Measurements from ENCODE around the gene OR1S2. TPM values are rescaled to one million over a fixed set of nuclear protein-coding genes. Genes with fewer than 3 reads are reported as not detected.

The OR1S2 gene
- total RNA-seq, 1 experiment from 2014 or later, result not detected

- no peak for TF ChIP-seq ZNF138 (CRISPR knock-in tag; conservative IDR thresholded peaks at IDR 0.05)
- TF ChIP-seq ZNF512 (CRISPR knock-in tag; IDR thresholded peaks at IDR 0.05; ENCODE audit: borderline replicate concordance), result no peak
- no peak for TF ChIP-seq USF1 (CRISPR knock-in tag; IDR thresholded peaks at IDR 0.05)
- no peak for TF ChIP-seq TEAD1 (CRISPR knock-in tag; IDR thresholded peaks at IDR 0.05)
- no peak for TF ChIP-seq ZSCAN18 (CRISPR knock-in tag; IDR thresholded peaks at IDR 0.05)
- no peak for TF ChIP-seq ZNF532 (CRISPR knock-in tag; IDR thresholded peaks at IDR 0.05; ENCODE audit: borderline replicate concordance)
- no peak for TF ChIP-seq ZNF317 (CRISPR knock-in tag; IDR thresholded peaks at IDR 0.05; ENCODE audit: borderline replicate concordance, low read depth)
- no peak for TF ChIP-seq TCF7 (CRISPR knock-in tag; IDR thresholded peaks at IDR 0.05; ENCODE audit: low read depth)
- TF ChIP-seq NR3C1 (CRISPR knock-in tag; conservative IDR thresholded peaks at IDR 0.05; ENCODE audit: low read depth), result no peak
- no peak for TF ChIP-seq CTCF (IDR thresholded peaks at IDR 0.05)
- no peak for TF ChIP-seq JUN (CRISPR knock-in tag; IDR thresholded peaks at IDR 0.05)
- TF ChIP-seq ZNF219 (CRISPR knock-in tag; IDR thresholded peaks at IDR 0.05; ENCODE audit: borderline replicate concordance), result no peak
- no peak for TF ChIP-seq ZNF671 (CRISPR knock-in tag; IDR thresholded peaks at IDR 0.05)
- no peak for TF ChIP-seq NR1H2 (CRISPR knock-in tag; IDR thresholded peaks at IDR 0.05)
- no peak for TF ChIP-seq NFYB (CRISPR knock-in tag; conservative IDR thresholded peaks at IDR 0.05; ENCODE audit: low read depth)
- TF ChIP-seq ELF4 (CRISPR knock-in tag; IDR thresholded peaks at IDR 0.05; ENCODE audit: low read depth), result no peak
- no peak for TF ChIP-seq AFF4 (CRISPR knock-in tag; IDR thresholded peaks at IDR 0.05; ENCODE audit: borderline replicate concordance)
- no peak for TF ChIP-seq MAX (CRISPR knock-in tag; IDR thresholded peaks at IDR 0.05)
- no peak for TF ChIP-seq NR2C2 (CRISPR knock-in tag; IDR thresholded peaks at IDR 0.05)
- ATAC-seq (no peak), DNase-seq (ENCODE audit: low spot score) (no peak)
- Mint-ChIP-seq H3K27ac (no peak overlapping the region), H3K36me3 (peaks cover 9% of the 10 kb centered on the region; the same call in 1 of the 2 replicates), H3K4me3 (no peak overlapping the region), H3K4me1 (no peaks in the 10 kb centered on the region), H3K27me3 (ENCODE audit: low read depth) (no peaks in the 10 kb centered on the region), H3K9me3 (peaks cover 29% of the 10 kb centered on the region)
- POLR2A ChIA-PET, result no interaction called here
- CTCF ChIA-PET, result no interaction called here
These were observed 10.6 kb downstream of the OR1S2 start for GRCh38 chr11:58193391-58193790.

Measured in WTC11 (cell line).